GM21367 (cell line): Measurements from ENCODE around the gene MYO1E.
"Not testable (repeated sequence)": the region's sequence is repeated elsewhere in the genome, so short reads cannot be mapped to it uniquely, and the experiment has no call there.

Experiments
- ATAC-seq: cut with Tn5 transposase; IDR thresholded peaks from one replicate; pipeline ENCODE4 v1.9.1; 2021; ENCODE audit not compliant: unreplicated experiment

The MYO1E gene

DNA sequence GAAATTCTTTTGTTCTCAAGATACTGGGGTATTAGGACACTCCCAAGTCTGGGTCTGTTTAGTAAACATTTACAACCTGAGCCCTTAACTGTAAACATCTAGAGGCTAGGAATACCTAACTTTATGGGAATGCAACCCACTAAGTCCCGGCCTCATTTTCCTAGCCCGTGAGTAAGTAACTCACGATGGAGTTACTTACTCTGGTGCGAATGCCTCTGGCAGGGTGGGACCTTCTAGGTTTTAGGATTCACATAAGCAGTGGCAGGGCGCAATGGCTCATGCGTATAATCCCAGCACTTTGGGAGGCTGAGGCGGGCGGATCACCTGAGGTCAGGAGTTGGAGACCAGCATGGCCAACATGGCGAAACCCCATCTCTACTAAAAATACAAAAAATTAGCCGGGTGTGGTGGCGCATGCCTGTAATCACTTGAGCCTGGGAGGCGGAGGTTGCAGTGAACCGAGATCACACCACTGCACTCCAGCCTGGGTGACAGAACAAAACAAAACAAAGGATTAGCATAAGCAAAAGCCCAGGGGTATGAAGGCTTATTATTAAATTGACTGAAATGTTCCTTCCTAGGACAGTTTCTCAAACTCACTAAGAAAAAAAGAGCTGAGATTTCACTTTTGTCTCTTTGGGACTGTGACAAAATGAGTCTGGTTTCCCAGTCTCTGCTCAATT, 14.7 kb upstream of the MYO1E start:
- ATAC-seq, result not testable (repeated sequence)

DNA sequence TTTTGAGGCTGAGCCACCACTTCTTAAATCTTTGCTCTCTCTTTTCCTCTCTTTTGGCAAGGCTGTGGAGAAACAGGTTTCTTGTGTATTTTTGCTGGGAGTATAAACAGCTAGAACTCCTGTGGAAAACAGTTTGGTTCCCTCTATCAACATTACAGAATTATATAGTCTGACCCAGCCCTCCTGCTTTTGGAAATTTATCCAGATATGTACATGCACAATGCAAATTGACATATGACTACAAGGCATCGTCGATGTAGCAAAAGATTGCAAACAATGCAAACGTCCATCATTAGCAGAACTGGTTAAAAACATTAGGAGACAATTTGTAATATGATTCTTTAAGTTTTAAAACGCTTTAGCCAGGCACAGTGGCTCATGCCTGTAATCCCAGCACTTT, 12.5 kb upstream of the MYO1E start:
- ATAC-seq, result no peak

- ATAC-seq, result no peak
These were observed 11.8 kb upstream of the MYO1E start for GRCh38 chr15:59384507-59384906.

GRCh38 chr15:59380902-59381610, 8.4 kb upstream of the MYO1E start:
- no peak for ATAC-seq

DNA sequence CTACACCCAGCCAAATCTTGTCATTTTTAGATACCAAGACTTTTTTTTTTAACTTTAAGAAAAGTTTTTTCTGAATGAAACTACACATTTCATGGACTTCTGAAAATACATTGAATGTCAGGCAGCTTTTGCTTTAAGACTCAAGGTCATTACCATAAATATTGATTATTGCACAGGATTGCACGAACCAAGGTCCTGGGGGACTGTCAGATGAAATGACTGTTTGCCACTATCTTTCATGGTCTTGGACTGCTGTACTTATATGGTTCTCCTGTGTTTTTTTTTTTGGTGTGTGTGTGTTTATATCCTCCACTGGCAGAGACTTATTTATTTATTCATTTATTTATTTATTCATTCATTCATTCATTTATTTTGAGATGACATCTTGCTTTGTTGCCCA, 6.9 kb upstream of the MYO1E start:
- ATAC-seq, result no peak

DNA sequence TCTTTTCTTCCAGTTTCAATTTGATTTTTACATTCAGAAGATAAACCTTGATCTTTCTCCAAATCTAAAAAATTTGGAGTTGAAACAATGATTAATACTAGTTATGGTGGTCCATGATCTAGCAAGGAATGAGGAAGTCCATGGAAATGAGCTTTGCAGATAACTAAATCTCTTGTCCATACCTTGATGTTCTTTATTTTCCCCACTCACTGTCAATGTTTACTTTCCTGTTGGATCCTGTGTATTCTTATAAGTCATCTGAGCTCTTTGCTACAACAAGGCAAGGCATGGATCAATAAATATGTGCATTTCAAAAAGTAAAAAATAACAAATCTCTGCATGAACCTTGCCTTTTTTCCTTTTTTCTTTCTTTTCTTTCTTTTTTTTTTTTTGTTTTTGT, 6.2 kb upstream of the MYO1E start:
- no peak for ATAC-seq

- ATAC-seq, result no peak
These were observed 5.3 kb upstream of the MYO1E start for GRCh38 chr15:59377924-59378323.

GRCh38 chr15:59376733-59377132, 4.1 kb upstream of the MYO1E start:
- no peak for ATAC-seq

DNA sequence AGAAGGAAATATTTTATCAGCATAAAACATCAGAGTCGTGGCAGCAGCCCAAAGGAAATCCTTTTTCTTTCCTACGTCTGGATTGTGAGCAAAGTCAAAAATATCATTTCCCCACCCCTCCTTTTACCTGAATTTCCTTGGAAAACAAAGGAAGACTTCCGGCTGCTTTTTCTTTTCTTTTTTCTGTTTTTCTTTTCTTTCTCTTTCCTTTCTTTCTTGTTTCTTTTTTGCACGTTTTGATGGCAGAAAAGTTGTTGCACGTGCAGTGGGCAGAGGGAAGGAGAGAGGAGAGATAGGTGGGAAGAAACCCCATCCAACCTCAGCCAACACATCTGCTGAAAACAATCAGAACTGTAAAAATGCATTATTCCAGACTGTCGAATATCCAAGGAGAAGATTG, 544 bp upstream of the MYO1E start:
- no peak for ATAC-seq

DNA sequence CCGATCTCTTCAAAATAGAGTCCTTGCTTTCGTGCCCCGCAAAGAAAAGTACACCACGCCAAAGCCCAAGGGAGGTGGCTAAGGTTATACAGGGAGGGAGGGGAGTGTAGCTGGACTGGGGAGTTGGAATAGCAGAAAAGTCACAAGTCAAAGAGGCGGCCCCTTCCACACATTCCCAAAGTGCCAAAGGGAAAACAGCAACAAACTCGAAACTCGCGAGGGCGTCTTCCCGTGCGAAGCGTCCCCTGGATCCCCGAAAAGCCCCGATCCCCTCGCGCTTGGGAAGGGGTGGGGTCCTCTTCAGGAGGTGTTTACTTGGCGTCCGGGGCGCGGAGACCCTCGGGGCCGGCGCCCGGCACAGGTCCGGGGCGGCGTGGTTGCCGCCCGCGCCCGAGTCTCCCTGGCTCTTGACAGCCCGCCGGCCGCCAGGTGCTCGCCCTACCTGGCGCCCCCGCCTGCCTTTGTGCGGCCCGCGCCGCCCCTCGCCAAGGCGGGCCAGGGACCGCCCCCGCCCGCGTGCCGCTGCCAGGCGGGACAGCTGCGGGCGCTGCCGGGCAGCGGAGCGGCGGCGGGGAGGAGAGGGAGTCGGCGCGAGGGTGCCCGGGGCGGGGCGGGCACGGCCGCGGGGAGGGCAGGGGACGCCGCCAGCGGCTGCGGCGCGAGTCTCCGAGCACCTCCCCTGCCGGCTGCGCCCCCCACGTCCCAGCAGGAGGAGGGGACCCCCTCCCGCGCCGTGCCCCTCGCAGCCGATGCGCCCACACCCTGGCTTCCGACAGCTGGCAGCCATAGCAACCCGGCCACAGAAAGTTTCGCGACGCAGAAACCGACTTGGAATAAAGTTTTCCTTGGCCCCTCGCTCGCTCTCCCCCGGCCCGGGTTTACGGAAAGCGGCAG, 966 bp downstream of the MYO1E start:
- peak; percentile 18 for ATAC-seq

DNA sequence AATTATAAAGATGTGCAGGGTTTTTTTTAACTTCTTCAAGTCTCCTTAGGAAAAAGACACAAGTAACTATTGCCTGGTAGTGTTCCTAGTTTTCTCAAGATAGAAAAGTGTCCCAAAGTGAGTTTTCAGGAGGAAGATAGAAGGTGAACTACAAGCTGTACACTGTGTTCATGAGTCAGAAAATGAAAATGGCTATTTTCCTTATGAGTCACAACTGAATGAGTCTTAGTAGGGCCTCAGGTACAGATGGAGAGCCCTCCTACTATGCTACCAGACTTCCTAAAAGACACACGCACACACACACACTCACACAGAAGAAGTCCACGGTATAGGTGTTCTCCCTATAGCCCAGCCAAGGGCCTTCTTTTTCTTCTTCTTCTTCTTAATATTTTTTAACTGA, 3.1 kb downstream of the MYO1E start:
- no peak for ATAC-seq

- ATAC-seq, result no peak
These were observed 5.6 kb downstream of the MYO1E start for GRCh38 chr15:59367022-59367451.

DNA sequence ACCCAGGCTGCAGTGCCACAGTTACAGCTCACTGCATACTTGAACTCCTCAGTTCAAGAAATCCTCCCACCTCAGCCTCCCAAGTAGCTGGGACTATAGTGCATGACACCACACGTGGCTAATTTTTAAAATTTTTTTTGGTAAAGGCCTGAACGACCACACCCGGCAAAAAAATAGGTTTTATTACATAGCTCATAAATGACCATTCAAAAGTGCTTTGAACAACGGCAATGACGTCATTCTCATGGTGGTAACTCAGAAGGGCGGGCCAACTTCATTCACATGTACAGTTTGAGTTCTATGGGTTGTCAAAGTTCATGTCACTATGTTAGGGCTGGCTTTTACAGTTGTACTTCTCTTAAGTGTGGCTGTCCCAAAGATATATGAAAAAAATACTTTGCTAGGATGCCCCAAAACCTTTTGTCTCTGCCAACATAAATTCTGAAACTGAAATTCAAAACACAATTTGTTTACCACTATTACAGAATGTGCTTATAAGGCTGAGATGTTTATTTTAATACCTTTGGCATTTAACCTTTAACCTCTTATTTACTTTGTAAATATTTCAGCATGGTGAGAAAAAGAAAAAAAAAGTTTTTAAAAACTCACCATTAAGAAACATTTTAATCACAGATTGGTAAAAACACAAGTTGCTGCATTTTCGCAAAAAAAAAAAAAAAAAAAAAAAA, 6.2 kb downstream of the MYO1E start:
- ATAC-seq, result no peak

DNA sequence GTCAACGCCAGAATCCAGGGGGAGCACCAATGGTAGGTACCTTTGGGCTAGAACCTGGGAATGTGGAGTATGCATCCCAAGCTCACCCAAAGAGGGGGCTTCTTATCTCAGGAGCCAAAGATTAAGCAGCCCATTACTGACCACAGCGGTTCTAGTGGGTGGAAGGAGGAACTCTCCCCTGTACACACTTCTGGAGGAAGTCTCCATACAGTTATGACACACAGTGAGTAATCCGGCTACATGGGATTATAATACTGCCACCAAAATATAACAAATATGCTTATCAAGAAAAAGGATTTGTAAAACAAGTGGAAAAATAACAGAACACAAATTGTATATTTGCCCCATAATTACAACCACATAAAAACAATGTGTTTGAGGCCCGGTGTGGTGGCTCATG, 8.4 kb downstream of the MYO1E start:
- ATAC-seq, result no peak

- ATAC-seq, result no peak
These were observed 10.3 kb downstream of the MYO1E start for GRCh38 chr15:59362331-59362730.

DNA sequence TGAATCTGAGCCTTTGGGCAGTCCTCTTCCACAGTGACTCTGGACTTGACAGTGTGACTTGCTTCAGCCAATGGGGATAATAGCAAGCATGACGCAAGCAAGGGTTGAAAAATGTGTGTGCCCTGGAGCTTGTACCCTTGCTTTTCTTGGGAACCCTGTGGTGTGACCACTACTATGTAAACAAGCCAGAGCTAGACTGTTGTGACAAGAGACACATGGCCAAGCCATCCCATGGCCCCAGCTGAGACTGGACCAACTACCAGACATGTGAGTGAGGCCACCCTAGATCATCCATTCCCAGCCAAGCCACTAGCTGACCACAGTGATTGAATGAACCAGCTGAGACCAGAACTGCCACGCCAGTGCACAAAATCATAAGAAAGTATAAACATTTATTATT, 11.8 kb downstream of the MYO1E start:
- ATAC-seq, result no peak

DNA sequence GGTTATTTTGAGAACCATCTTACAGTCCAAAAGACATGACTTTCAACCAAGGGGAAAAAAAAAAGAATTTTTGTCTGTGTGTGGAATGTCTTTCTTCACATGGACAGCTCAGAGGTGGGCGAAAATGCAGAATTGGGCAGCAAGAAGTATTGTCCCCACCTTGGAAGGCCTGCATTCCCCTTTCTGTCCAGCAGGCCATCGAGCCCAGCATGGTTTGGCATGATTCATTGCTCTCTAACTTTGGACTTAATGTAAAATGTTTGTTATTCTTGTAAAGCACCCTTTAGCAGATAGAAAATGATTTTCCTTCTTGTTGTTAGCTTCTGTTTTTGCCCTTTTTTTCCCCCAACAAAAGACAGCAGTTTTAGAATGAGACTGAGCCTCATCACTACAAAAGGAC, 12.4 kb downstream of the MYO1E start:
- no peak for ATAC-seq

DNA sequence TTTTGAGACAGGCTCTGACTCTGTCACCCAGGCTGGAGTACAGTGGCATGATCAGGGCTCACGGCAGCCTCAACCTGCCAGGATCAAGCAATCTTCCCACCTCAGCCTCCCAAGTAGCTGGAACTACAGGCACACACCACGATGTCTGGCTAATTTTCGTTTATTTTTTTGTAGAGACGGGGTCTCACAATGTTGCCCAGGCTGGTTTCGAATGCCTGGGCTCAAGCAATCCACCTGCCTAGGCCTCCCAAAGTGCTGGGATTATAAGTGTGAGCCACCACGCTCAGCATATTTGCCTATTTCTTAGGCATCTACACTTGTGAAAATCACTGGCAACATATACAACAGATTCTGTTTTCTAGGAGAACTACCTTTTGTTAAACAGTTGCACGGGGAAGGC, 16.9 kb downstream of the MYO1E start:
- no peak for ATAC-seq

- no peak for ATAC-seq
These were observed 18.1 kb downstream of the MYO1E start for GRCh38 chr15:59354417-59355031.

DNA sequence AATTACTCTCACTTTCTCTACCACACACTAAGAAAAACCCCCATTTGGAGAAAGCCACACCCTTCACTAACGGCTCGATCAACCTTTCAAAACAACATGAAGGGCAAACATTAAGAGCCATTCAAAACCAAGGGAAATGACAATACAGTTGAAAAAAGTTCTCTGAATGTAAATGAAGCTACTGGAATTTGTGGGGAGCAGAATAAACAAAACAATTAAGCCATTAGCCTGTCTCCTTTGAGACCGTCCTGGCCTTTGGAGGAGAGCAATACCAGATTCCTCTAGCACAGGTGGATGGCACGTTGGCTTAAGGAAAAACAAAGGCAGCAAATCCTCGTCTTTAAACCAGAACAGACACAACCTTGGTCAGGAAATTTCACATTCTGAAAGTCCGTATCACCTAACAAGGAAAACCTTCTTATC, 18.7 kb downstream of the MYO1E start:
- no peak for ATAC-seq

GRCh38 chr15:59352683-59353082, 20.0 kb downstream of the MYO1E start:
- ATAC-seq, result no peak
